GM21360 (cell line): ENCODE results near the gene PFKP.
A peak's percentile ranks its signal among the peaks of the same experiment; 100 is the strongest.

Experiments used
- ATAC-seq: cut with Tn5 transposase; IDR thresholded peaks from one replicate; pipeline ENCODE4 v1.9.1; 2021; ENCODE audit warnings: mild to moderate bottlenecking, moderate library complexity; ENCODE audit not compliant: unreplicated experiment

PFKP gene

GRCh38 chr10:3068968-3069737, 1.8 kb downstream of the PFKP start:
- peak; percentile 32 for ATAC-seq

- no peak for ATAC-seq
Observed at GRCh38 chr10:3069876-3070275, 2.5 kb downstream of the PFKP start.

- no peak for ATAC-seq
Observed at GRCh38 chr10:3071405-3072198, 4.3 kb downstream of the PFKP start.

GRCh38 chr10:3072641-3073360, 5.5 kb downstream of the PFKP start:
- no peak for ATAC-seq

GRCh38 chr10:3074145-3074665, 6.9 kb downstream of the PFKP start:
- no peak for ATAC-seq

- no peak for ATAC-seq
Observed at GRCh38 chr10:3074985-3075600, 7.7 kb downstream of the PFKP start.

GRCh38 chr10:3076138-3076537, 8.8 kb downstream of the PFKP start:
- ATAC-seq = no peak

- ATAC-seq = no peak
Observed at GRCh38 chr10:3077509-3077908, 10.2 kb downstream of the PFKP start.

GRCh38 chr10:3077940-3078630, 10.7 kb downstream of the PFKP start:
- no peak for ATAC-seq

- no peak for ATAC-seq
Observed at GRCh38 chr10:3081383-3081981, 14.1 kb downstream of the PFKP start.

- ATAC-seq = no peak
Observed at GRCh38 chr10:3082290-3082689, 14.9 kb downstream of the PFKP start.

- no peak for ATAC-seq
Observed at GRCh38 chr10:3085785-3086567, 18.6 kb downstream of the PFKP start.

GRCh38 chr10:3090388-3090787, 23.0 kb downstream of the PFKP start:
- no peak for ATAC-seq

GRCh38 chr10:3090914-3091787, 23.8 kb downstream of the PFKP start:
- no peak for ATAC-seq

- ATAC-seq = no peak
Observed at GRCh38 chr10:3091921-3092320, 24.6 kb downstream of the PFKP start.

- no peak for ATAC-seq
Observed at GRCh38 chr10:3093996-3094395, 26.6 kb downstream of the PFKP start.

GRCh38 chr10:3094609-3095036, 27.3 kb downstream of the PFKP start:
- ATAC-seq = no peak
